GM21717 (cell line): ENCODE measurements around the gene SZT2.
"Not testable (repeated sequence)": the region's sequence is repeated elsewhere in the genome, so short reads cannot be mapped to it uniquely, and the experiment has no call there.

Experiments
- ATAC-seq: cut with Tn5 transposase; IDR thresholded peaks from one replicate; pipeline ENCODE4 v1.9.1; 2021; ENCODE audit warnings: mild to moderate bottlenecking, moderate library complexity; ENCODE audit not compliant: unreplicated experiment

Gene SZT2

DNA sequence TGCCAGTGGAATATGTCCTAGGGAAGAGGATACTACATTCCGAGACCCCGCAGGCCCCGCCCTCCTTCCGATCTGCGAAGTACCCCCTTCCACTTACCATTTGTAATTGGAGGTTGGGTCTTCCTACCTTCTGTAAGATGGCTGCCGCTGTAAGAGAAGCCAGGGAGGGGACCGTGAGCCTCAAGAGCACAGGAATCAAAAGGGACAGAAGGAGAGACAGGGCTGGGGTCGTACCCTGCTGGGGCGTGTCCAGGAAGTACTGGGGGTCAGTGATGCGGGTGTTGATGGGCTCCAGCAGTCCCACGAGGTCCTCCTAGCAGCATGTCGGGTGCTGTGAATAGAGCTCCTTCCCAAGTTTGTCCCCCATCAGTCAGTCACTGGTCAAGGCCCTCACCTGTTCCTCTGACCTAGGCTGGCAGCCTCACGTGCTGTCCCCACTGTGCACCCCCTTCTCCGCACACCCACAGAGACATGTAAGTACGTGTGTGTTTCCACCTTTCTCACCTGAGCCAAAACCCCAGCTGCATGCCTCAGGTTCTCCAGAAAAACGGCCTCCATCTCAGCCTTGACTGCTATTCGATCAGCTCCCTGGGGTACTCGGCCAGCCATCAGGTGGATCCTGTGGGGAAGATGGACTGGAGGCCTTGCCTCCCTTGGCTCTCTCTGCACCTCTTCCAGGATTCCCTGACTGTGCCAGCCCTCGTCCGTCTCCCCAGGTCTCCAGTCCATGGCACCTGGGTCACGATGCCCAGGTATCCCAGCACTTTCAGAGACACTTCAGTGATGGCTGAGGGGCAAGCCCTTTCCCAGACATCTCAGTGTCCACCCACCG lies 62.2 kb downstream of the SZT2 start:
- ATAC-seq: no peak

DNA sequence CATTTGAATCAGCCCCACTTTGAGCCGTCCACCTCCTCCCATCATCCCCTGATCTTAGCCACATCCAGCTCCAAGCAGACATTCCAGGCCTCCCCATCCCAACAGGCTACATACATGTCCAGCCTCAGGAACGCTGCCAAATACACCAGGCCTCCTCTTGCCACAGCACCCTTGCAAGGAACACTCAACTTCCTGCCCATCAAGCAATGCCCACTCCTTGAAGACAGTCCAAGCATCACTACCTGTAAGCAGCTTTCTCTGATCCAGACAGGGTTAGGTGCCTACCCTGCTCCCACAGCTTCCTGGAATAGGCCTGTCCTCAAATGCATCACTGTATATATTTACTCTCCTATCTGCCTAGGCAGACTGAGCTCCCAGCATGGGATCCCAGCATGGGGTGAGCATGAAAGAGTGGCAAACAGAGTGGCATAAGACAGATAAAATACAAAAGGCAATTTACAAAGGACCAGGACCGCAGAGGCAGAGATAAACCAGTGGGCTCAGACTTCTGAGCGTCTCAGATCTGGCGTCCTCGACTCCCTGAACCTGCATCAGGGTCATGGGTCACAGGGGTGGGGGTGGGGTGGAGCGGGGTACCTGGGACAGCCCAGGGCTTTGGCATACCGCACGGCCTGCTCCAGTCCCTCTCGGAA lies 63.2 kb downstream of the SZT2 start:
- ATAC-seq: no peak

DNA sequence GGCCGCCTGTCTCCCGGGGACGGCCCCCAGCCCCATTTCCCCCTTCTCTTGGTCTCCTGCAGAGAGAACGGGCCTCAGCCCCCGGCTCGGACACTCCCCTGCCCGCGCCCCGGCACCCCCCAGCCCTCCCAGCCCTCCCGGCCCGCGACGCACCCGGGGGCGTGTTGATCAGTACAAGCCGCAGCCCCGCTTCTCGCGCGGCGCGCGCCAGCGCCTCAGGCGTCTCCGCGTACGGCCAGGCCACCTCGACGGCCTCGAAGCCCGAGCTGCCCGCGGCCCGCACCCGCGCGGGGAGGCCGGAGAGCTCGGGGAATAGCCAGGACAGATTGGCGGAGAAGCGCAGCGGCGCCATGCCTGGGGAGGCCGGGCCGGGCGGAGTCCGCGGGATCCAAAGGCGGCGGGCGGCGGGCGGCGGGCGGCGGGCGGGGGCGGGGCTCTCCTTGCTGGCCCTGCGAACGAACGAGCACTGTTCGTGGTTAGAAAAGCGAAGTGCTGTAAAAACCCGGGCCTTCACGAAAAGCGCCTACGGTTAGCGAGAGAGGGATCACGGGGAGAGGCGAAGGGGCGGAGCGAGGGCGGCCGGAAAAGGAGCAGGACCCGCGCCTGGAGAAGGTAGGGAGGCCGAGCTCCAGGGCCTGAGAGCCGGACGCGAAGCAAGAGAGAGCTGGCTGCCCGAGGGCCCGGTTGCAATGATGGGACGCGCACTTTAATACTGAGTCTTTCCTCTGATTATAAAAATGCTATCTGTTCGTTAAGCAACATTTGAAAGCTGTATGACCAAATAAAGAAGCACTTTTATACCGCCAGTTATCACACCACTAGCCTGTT lies 64.0 kb downstream of the SZT2 start, which contains the start of gene HYI:
HYI (minus strand) TSS at position 490 of the 828 bp plus-strand sequence; CDS start at position 352, 138 bp downstream.
- ATAC-seq: no peak

DNA sequence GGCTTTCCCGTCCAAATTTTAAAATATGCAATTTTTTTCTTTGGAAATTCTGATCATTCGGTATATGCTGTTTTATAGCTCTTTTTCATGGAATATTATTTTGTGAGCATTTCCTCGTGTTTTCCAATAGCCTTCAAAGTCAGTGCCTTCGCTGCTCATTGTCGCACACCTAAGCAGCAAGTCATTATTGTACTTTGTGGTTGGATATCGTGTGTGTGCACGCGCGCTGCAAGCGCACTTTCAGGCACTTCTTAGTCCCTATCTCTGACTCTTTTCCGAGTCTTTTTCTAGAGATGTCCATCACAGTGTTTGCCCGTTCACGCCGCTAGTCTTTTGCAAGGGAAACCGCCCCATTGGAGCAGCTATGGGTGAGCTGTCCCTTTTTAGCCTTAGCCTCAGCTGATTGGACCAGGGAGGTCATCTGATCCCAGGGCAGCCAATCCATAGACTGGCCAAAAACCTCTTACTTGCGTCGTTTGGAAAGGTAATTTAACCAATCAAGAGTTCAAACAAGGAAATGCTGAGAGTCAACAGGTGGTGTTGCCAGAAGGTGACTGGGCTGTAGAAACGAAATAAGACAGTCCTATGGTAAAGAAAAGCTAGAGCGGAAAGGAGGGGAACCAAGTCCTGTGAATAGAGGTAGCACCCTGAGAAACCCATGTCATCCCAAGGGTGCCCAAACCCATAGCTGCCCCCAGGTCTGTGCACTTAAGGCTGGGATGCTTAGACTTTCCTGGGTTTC lies 64.7 kb downstream of the SZT2 start:
- ATAC-seq: peak; percentile 49

DNA sequence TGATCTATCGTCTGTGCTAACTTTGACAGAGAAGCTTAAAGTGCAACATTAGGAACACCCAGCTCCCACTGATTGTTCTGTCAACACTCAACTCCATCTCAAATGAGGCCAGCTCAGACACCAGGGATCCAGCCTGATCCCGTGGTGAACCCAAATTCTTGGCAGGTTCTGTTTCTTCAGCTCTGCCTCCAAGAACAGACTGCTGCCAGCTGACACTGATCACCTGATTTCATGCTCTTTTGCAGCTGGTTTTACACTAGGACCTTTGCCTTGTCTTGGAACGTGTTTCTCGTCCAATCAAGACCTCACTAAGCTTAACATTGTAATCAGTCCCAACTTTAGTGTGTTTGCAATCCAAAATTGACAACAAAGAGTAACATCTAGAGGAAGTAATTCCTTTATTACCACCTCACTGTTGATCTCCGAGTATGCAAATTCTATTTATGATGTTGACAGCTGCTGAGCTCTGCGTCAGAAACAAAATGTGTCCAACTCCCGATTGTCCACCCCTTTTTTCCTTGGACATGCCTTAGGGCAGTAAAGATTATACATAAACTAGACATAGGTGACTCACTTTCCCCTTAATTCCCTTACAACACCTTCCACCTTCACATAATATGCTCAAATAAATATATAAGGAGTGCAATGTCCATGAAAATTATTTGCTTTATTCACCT lies 65.7 kb downstream of the SZT2 start:
- no peak for ATAC-seq

DNA sequence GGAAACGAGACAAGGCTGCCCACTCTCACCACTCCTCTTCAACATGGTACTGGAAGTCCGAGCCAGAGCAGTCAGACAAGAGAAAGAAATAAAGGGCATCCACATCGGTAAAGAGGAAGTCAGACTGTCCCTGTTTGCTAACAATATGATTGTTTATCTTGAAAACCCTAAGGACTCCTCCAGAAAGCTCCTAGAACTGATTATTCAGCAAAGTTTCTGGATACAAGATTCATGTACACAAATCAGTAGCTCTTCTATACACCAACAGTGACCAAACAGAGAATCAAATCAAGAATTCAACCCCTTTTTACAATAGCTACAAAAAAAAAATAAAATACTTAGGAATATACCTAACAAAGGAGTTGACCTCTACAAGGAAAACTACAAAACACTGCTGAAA lies 68.7 kb downstream of the SZT2 start:
- not testable (repeated sequence) for ATAC-seq

DNA sequence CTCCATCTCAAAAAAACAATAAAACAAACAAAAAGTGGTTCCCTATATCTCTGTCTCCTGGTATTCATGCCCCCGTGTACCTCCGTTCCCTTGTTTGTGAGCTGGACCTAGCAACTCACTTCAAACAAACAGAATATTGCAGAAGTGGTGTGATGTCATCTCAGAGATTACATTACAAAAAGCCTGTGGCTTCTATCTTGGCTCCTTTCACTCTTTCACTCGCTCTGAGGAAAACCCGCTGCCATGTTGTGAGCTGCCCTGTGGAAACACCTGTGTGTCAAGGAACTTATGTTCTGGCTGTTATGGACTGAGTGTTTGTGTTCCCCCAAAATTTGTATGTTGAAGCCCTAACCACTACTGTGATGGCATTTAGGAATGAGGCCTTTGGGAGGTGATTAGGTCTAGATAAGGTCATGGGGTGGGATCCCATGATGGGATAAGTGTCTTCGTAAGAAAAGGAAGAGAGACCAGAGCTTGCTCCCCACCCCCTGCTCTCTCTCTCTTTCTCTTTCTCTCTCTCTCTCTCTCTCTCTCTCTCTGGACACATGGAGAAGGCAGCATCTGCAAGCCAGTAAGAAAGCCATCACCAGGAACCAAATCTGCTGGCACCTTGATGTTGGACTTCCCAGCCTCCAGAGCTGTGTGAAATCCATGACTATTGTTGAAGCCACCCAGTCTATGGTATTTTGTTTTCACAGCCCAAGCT lies 71.4 kb downstream of the SZT2 start:
- no peak for ATAC-seq

DNA sequence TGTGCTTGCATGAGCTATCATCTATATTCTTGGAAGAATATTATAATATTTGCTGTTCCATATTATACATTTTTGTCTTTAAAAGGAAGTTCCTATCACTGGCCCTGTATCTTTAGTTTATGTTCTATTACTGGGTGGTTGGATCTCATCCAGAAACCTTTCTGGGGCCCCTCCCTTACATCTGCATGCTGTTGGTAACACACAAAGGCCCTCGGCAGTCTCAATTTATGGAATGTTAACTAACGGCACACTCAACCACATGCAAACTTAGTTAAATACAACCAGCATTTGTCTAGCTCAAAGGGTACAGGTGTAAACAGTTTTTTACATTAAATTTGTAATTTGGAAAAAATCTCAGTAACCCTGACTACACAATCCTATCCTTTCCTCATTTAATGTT lies 73.8 kb downstream of the SZT2 start:
- ATAC-seq: no peak

DNA sequence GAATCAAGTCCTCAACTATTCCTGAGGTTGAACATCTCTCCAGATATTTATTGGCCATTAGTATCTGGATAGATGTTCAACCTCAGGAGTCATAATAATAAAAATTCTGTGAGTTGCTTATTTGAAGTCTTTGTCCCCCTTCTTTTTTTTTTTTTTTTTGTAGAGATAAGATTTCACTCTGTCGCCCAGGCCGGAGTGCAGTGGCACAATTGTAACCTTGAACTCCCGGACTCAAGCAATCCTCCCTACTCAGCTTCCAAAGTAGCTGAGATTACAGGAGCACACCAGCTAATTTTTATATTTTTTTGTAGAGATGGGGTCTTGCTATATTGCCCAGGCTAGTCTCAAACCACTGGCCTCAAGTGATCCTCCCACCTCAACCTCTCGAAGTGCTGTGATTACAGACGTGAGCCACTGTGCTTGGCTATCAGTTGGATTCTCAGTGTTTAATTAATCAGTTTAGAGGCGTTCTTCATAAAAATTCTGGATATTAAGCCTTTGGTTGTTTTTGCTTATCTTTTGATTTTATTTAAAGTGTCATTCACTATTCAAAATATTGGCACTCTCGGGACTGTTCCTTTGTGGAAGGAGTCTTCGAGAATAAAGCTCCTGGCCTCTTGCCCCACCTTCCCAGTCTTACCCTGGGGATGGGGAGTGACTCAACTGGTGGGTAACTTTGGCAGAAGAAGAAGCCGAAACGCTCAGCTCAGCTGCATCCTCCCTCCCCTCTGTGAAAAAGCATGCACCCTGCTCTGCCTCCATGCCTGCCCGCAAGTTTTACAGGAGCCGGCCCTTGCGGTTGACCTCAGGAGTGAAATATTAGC lies 75.2 kb downstream of the SZT2 start:
- no peak for ATAC-seq

DNA sequence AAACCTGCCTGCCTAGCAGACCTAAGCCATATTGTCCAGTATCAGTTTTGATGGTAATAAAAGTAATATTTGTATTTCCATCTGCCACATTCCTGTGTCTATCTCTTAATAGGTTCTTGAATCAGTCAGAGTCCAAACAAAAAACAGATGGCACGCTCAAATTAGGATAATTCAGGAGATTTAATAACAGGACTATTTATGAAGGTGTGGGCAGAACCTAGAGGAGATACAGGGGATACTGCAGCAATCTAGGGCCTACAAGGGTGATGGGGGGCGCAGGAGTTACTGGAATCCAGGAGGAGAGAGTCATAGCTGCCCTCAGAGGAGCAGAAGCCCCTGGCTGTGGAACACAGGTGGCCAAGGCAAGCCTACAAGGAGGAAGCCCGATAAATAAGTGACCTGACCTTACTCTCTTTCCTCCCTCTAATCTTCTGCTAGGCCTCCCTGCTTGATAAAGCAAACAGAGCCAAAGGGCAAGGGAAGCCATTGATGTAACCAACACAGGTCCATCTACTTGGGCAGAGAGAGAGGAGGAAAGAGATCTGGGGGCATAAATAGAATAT lies 75.9 kb downstream of the SZT2 start:
- ATAC-seq: no peak

DNA sequence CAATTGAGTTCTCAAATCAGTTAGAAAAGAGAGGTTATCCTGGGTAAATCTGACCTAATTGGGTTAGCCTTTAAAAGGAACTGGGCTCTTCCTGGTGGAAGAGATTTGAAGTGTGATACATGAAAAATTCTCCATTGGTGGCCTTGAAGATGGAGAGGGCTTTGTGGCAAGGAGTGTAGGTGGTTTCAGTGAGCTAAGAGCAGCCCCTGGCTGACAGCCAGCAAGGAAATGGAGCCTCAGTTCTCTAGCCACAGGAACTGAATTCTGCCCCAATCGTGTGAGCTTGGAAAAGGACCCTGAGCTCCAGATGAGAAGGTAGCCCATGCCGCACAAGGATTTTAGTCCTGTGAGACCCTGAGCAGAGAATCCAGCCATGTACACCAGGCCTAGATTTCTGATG lies 76.7 kb downstream of the SZT2 start:
- ATAC-seq: no peak

DNA sequence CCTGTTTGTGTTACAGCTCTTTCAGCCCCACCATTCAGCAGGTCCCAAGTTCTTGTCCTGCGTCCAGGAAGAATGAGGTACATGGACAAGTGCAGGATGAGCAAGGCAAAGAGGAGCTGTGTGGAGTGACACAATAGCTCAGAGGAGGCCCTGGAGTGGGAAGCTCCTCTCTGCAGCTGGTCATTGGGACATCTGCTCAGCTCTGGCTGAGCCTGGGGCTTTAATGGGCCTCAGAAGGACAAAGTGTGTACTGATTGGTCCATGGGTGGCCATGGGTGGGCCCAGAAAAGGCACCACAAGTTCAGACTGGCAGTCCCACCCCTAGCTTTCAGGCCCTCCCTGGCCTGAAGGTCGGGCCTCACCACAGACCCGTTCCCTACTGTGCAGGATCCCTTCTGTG lies 78.7 kb downstream of the SZT2 start:
- no peak for ATAC-seq

DNA sequence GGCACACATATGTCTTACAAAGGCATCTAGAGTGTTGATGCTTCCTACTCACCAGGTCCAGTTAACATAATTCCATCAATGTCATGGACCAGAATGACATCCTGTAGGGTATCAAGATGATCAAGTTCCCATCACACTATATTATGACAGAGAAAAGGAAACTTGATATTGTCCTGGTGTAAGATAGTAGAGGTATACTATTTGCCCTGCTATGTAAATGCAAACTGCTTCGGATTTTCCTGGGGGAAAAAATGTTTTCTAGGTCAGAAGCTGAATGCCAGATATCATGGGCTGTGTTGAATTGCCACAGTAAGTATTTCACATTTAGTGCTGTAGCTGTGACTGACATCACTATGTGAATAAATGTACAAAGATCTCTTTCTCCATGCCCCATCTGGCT lies 80.2 kb downstream of the SZT2 start:
- no peak for ATAC-seq

DNA sequence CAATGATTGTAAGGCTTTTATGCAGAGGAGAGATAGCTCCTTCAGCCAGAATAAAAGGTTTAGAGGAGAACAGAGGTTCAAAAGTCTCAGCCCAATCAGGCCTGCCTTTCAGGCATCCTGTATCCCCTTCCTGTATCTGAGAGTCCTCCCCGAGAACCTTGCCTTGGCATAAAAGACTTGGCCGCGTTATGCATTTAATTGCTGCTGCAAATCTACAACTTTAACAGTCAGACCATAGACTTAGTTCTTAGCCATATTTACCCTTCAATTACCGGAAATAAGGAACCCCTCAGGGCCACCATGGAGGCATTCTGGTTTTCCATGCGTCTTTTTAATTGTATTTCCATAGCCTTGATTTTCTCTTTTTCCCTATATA lies 82.4 kb downstream of the SZT2 start:
- ATAC-seq: no peak

DNA sequence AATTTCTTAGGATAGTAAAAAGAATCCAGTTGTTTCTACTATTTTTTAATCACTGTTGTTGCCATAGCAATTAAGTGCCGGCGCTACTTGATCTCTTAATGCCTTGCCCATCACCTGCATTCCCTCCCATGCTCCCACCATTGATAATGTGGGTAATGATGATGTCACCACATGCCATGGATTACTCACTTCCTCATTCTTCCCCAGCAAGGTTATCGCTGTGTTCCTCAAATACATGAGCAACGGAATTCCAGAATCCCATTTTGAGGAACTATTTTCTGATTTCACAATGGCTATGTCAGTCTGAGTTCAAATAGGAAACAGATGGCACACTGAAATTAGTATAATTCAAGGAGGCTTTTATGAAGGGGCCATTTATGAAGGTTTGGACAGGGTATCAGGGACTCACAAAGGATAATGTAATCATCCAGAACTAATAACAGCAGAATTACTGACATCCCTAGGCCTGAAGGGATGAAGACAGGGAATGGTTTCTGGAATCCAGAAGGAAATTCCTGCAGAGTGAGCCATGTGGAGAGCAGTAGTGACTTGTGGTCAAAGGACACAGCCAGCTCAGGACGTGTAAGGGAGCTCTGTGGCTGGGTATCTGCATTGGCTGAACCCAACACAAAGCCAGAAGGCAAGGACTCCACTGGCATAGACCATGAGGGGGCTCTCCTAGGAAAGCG lies 82.9 kb downstream of the SZT2 start:
- ATAC-seq: not testable (repeated sequence)

DNA sequence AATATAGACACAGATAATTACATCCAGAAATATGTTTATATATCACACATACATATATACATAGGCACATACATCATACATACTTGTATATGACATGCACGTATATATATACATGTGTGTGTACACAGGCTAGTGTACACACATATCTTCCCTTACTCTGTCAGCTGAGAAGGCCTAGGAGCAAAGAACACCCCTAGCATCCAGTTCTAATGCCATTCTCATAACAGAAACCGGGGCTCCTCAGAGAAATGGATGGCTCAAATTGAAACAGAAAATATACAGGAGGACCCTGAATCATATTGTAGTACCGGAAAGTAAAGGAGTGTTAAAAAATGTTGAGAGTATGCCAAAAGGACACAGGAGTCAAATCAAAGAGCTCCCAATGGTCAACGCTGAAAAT lies 83.8 kb downstream of the SZT2 start:
- no peak for ATAC-seq

DNA sequence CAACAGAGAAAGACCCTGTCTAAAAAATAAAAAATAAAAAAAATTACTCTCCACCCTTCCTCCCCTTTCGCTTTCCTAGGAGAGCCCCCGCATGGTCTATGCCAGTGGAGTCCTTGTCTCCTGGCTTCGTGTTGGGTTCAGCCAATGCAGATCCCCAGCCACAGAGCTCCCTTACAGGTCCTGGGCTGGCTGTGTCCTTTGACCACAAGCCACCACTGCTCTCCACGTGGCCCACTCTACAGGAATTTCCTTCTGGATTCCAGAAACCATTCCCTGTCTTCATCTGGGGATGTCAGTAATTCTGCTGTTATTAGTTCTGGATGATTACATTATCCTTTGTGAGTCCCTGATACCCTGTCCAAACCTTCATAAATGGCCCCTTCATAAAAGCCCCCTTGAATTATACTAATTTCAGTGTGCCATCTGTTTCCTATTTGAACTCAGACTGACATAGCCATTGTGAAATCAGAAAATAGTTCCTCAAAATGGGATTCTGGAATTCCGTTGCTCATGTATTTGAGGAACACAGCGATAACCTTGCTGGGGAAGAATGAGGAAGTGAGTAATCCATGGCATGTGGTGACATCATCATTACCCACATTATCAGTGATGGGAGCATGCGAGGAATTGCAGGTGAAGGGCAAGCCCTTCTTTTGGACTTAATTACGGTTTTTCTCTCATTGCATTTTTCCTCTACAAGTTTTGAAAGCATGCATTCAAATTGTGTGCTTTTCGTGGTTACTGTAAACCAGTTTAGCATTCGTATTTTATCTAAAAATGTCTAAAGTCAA lies 86.1 kb downstream of the SZT2 start:
- ATAC-seq: not testable (repeated sequence)
